Measurements from ENCODE around the gene TMEM270.
"Not testable (repeated sequence)": the region's sequence is repeated elsewhere in the genome, so short reads cannot be mapped to it uniquely, and the experiment has no call there.

Gene TMEM270

DNA sequence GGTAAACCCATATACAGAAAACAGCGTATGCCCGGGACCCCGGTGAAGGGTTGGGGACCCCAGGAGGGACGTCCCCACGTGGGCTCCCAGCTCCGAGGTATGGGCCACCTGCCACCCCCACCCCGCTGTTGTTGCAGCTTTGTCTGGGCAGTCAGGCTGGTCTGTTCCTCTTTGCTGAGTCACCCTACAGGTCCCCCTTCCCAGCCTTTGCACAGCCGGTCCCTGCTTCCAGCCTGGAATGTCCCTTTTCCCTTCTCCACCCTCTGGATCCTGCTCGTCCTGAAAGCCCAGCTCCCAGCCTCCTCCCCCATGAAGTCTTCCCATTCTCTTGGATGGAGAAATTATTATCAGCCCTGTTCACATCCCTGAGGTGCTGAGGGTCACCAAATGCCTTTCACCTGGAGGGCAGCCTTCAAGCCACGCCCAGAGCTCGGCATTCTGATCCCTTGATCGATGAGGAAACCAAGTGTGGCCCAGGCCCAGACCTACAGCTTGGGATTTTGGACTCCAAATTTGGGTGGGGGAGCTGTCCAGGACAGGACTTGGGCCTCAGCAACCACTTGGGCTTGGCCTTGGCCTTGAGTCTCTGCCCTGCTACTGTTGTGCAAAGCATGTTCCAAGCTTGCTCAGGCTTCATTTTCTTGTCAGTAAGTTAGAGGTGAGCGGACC lies 27.6 kb upstream of the TMEM270 start:
- no peak for DNase-seq

DNA sequence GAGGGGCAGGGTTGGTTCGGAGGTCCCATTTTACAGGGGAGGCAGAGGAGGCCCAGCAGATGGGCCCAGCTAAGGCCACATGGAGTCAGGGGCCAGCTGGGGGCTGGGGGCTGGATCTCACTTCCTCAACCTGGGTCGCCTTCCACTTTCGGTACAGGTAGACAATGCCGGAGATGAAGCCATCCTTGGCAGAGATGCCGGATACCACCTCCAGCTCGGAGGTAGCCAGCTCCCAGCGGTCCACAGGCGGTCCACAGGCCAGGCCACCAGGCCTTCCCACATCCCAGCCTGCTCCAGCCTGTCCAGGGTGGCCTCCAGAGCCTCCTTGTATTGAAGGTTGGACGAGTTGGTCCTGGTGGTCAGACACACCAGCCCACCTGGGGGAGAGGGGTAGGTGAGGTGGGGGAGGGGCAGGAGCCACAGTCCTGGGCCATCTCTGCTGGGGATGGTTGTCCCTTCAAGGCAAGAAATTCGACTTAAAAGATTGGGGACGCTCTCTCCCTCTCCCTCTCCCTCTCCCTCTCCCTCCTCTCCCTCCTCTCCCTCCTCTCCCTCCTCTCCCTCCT lies 26.2 kb upstream of the TMEM270 start:
- DNase-seq: no peak

DNA sequence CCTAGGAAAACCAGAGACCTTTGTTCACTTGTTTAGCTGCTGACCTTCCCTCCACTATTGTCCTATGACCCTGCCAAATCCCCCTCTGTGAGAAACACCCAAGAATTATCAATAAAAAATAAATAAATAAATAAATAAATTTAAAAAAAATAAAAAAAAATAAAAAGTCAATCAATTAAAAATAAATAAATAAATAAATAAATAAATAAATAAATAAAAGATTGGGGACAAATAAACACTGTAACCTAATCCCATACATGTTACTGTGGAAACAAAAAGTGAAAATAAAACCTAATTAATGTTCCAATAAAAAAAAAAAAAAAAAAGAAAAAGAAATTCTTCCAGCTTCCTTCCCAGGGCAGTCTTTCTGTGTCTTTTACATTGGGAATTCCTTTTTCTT lies 23.8 kb upstream of the TMEM270 start:
- DNase-seq: not testable (repeated sequence)

DNA sequence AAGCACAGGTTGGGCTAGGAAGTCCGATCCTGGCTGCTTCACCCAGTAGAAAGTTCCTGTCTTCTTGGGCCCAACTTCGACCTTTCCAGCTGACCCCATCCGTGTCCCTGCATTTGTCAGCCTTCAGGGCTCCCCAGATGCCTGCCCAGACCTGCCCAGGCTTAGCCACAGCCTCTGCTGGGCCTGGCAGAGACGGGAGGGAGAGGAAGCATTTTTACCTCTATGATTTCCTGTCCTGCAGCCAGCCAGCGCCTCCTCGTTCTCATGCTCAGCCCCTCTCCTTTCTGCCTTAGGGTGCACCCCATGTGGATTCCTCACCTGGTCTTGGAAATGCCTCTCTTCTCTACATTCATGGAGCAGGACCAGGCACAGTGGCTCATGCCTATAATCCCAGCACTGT lies 22.3 kb upstream of the TMEM270 start:
- DNase-seq: no peak

DNA sequence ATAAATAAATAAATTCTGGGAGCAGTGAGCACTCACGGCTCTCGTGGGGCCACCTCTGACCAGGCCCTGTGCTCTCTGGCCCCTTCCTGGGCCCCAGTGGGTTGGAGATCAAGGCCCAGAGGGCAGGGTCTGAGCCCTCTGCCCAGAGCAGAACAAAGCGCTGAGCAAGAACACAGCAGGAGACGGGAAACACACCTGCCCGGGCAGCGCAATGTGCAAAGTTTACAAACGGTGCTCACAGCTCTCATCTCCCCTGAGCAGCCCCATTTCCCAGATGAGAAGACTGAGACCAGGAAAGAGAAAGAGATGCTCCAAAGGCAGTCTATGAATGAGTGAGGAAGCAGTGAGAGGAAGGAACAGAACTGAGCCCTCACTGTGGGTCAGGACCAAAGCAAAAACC lies 21.7 kb upstream of the TMEM270 start:
- no peak for DNase-seq

DNA sequence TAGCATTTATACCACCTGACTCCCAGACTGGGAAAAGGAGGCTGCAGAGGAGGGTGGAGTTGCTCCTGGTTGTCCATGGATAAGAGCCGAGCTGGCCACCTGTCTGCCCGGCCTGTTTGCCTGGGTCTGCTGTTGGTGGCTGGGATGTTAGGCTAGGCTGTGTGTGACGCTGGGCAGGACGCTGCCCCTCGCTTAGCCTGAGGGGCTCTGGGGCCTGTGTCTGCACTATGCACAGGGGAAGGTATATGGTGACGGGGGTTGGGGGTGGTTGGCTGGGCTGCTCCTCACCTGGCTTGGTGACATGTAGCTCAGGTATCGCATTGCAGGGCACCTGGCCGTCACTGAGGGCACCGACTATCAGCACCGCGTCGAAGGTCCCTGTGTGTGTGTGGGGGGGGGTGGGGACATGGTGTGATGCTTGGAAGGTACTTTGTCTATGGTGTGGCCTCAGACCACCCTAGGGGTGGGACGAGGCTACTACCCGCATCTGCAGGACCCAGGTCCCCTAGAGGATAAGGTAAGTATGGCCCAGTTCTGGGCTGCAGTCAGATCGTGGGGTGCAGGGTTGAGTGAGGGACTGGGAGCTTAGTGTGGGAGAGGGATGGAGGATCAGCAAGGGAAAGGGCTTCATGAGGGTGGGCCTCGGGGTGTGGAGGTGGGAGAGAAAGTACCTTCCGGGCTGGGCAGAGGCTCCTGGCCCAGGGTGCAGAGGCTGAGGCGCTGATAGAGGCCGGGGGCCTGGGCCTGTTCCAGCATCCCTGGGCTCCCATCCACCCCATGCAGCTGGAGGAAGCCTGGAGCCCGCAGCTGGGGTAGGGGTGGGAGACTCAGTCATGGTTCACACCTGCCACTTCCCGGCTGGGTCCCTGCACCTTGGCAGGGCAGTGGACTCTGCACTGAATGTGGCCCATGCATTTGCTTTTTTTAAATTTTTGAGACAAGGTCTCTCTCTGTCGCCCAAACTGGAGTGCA lies 20.9 kb upstream of the TMEM270 start:
- DNase-seq: no peak

DNA sequence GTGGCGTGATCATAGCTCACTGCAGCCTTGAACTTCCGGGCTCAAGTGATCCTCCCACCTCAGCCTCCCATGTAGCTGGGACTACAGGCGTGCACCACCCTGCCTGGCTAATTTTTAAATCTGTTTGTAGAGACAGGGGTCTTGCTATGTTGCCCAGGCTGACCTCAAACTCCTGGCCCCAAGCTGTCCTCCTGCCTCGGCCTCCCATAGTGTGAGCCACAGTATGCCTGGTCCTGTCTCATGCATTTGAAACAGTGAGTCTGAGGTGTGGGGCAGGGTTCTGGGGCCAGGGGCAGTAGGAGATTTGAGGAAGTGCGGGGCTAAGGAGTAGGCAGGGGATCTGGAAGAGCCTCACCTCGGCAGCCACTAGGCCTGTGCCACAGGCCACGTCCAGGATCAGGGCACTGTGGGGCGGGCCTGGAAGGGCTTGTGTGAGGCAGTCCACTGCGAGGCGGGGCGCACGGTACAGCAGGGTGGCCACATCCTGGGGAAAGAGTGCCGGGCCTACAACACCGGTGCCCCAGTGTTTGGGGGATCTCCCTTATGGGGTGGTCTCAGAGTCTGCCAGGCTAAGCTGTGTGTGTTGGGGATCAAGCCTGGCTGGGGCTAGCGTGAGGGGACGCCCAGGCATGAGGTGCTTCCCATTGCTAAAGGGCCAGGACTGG lies 20.1 kb upstream of the TMEM270 start:
- no peak for DNase-seq

DNA sequence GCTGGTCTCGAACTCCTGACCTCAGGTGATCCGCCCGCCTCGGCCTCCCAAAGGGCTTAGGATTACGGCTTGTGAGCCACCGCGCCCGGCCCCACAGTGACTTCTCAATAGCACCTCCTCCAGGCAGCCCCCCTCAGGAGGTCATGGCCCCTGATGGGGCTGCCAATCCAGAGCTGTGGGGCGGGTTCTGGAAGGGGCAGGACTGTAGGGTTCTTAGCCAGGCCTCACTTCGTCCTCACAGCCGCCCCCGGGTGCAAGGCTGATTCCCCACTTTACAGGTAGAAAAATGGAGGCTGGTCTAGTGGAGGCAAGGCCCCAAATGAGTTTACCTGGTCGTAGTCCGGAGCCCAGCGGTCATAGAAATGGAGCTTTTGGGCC lies 19.3 kb upstream of the TMEM270 start:
- no peak for DNase-seq

DNA sequence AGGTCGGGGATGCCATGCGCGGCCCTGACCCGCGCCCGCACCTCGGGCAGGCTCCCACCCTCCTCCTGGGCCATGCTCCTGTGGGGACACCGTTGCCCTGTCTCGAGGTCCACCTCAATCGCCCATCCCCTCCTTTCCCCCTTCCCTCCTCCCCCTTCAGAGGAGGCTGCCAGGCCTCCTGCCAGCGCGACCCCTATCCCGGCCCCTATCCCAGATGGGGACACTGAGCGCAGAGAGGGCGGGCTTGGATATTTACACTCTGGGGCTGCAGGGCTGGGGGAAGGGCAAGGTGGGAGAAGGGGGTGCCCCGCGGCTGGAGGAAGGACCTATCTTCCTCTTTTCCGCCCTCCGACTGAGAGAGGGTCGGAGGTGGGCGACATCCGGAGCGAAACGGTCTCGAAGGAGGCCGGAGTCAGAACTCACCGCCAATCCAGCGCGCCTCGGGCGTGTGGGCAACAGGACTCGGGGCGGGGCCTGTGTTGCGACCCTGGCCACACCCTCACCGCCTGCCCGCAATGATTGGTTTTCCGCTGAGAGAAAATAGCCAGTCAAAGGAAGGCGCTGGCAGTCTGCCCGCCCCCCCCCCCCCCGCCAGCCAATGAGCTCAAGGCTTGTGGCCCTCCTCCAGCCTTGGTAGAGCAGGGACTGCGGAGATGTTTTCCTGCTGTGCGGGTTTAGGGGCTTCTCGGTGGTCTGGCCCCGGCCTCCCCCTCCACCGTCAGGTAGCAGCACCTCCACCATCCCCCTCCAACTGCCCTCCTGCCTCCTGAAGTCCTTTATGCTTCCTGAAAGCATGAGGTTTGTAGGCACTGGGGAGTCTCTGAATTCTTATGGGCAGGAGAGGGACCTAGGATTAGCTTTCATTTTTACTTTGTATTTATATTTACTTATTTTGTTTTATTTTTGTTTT lies 18.6 kb upstream of the TMEM270 start, which contains the start of gene METTL27:
Gene METTL27, minus strand, starts transcription at position 450 of the 910 bp plus-strand sequence. Its CDS starts 376 bp downstream, at position 74.
- peak; percentile 89 for DNase-seq

DNA sequence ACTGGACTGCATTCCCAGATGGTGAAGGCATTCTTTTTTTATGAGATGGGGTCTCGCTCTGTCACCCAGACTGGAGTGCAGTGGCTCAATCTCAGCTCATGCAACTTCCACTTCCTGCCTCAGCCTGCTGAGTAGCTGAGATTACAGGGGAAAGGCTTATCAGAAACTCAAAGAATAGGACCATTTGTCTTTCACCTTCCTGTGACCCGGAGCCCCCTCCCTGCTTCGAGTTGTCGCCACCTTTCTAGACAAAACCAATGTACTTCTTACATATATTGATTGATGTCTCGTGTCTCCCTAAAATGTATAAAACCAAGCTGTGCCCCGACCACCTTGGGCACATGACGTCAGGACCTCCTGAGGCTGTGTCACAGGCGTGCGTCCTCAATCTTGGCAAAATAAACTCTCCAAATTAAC lies 16.8 kb upstream of the TMEM270 start:
- DNase-seq: no peak

DNA sequence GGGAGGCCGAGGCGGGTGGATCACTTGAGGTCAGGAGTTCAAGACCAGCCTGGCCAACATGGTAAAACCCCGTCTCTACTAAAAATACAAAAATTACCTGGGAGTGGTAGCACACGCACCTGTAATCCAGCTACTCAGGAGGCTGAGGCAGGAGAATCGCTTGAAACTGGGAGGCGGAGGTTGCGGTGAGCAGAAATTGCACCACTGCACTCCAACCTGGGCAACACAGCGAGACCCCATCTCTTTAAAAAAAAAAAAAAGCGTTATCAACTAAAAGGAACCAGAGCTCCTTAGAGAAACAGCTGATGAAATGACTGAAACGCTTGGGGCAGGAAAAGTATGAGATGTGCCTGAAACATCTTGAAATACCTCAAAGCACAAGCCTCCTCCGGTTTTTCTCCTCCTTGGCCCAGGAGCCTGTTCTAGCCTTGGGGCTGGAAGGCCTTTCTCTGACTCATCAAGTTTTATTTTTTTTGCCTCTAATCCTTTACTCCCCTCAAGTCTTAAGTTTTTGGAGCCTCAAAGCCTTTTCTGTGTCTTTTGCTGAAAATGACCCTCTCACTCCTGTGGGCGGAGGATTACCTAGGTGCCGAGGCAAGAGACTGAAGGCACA lies 16.0 kb upstream of the TMEM270 start:
- no peak for DNase-seq

DNA sequence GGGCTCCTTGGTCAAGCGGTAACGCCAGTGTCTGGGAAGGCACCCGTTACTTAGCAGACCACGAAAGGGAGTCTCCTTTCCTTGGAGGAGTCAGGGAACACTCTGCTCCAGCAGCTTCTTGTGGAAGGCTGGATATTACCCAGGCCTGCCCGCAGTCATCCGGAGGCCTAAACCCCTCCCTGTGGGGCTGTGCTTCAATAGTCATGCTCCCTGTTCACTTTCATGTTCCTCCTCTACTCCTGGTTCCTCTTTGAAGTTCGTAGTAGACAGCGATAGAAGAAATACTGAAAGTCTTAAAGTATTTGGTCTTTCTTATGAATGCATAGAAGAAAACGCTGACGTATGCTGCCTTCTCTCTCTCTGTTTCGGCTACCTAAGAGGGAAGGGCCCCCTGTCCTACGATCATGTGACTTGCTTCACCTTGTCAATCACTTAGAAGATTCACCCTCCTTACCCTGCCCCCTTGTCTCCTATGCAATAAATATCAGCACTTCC lies 15.2 kb upstream of the TMEM270 start:
- DNase-seq: not testable (repeated sequence)

DNA sequence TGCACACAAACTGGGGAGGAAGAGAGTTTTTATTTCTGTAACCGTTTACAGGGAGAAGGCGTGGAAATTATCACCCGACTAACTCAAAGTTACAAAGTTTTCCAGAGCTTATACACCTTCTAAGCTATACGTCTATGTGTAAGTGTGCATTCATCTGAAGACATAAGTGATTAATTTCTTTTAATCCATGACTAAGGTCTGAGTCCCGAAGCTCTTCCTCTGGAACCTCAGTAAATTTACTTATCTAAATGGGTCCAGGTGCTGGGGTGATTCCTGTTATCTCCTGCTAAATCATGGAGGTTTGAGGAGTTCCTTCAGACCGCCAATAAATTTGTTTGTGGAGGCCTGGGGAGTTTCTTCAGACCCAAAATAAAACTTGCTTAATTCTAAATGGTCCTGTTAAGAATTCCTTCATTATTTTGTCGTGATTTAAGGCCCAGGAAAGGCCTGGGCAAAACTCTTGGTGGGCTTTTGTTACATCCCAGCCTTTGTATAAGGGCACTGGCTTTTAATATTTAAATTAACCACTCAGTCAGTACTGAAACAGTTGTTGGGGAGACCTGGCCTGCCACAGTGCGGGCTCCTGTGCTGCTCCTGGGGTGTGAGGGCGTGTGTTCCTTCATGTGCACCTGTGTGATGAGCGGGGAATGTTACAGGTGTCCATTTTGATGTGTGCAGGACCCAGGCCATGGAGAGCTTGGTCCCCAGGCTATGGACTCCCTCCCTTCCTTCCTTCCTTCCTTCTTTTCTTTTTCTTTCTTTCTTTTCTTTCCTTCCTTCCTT lies 12.8 kb upstream of the TMEM270 start:
- no peak for DNase-seq

DNA sequence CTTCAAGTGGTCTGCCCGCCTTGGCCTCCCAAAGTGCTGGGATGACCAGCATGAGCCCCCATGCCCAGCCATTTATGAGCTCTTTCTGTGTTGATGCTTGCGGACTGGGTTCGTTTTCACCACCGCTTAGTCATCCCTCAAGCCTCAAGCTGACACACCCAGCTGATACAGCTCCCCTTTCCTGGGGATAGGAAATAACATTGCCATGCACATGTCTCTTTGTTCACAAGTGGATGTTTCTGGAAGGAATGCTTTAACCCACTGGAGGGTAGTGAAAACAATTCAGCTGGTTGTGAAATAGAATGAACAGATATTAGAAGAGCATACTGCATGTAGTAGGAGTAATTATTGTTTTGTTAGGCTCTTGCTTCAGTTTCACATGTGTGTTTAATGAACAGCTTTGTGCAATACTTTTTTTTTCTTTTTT lies 10.2 kb upstream of the TMEM270 start:
- no peak for DNase-seq

DNA sequence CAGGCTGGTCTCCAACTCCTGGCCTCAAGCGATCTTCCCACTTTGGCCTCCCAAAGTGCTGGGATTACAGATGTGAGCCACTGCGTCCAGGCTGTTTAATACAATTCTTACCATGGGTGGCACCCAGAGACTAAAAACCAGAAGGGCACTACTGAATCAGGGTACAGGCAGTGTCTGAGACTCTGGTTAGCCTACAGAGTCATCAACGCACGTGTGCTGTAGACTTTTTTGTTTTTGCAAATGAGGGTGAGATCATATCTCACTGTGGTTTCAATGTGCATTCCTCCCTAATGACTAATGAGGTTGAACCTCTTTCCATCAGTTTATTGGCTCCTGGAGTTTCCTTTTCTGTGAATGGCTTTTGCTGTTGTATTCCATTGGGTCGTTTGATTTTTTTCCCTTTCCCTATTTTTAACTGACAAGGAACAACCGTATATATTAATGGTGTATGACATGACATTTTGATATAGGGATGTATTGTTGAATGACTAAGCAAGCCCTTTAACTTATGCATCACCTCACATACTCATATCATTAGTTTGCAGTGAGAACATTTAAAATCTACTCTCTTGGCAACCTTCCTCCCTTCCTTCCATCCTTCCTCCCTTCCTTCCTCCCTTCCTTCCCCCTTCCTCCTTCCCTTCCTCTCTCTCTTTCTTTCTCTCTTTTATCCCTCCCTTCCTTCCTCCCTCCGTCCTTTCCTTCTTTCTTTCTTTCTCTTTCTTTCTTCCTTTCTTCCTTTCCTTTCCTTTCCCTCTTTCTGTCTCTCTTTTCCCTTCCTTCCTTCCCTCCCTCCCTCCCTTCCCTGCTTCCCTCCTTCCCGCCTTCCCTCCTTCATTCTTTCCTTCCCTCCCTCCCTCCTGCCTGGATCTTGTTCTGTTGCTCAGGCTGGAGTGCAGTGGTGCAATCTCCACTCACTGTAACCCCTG lies 9.3 kb upstream of the TMEM270 start:
- DNase-seq: peak; percentile 19

DNA sequence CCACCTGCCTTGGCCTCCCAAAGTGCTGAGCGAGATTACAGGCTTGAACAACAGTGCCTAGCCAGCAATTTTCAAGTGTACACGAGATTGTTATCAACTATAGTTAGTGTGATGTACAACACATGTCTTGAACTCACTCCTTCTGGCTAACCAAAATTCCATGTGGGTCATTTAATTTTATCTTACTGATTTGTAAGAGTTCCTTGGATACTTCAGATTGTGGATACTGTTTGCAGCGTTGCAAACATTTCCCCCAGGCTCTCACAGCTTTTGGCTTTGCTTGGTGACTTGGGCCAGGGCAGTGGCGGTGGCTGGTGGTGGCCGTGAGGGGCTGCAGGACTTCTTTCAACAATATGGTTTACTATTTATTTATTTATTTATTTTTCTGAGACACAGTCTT lies 8.5 kb upstream of the TMEM270 start:
- no peak for DNase-seq

DNA sequence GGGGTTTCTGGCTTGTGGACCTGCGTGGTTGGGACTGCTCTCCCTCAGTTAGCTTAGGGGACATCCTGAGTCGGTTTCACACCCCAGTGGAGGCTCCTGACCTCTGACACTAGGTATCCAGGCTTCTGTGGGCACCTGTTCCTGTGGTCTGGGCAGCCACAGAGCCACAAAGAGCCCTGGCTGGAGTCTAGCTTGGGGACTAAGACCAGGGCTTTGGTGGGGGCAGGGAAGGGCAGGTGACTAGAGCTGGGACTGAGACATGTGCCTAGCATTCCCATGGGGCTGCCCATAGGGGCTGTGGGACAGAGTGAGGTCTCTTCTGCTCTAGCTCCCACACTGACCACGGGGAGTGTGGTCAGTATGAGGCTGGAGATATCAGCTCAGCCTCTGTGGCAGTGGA lies 4.0 kb upstream of the TMEM270 start:
- DNase-seq: no peak

DNA sequence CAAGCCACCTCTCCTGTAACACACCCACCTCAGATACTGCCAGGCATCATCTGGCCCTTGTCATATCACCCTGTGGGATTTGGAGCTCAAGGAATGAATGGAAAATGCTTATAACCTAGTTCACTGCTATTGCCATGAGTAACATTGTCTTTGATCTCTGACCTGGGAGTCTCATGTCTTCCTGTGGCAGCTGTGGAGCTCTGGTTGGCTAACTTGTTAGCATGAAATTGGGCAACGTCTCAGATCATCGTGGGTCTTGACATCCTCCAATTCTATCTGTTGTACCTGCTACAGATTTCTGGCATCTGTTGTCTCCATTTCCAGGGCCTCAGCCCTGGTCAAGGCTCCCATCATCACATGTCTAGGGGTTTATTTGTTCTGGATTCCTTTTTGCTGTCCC lies 2.2 kb upstream of the TMEM270 start:
- DNase-seq: no peak

DNA sequence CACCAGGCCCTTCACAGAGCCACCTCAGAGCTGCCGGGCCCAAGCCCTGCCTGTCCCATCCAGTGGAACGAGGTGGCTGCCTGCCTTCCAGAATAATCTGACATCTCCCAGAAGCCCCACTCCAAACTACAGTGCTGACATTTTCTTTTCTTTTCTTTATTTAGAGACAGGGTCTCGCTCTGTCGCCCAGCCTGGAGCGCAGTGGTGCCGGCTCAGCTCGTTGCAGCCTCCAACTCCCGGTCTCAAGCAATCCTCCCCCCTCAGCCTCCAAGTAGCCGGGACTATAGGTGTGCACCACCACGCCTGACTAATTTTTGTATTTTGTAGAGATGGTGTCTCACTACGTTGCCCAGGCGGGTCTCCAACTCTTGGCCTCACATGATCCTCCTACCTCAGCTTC lies 346 bp downstream of the TMEM270 start:
- no peak for DNase-seq

Measured in stimulated activated naive CD4-positive, alpha-beta T cell treated with Interleukin-2 at 50 U/mL for 16 hours (primary cell).